ENCODE results near the gene ARHGEF28.

- no peak for TF ChIP-seq CTCF (IDR thresholded peaks at IDR 0.05; ENCODE audit: poor library complexity)
- TF ChIP-seq EZH2phosphoT487 (IDR thresholded peaks at IDR 0.05; ENCODE audit: low read depth, severe bottlenecking, unreplicated experiment), result no peak
- no peak for TF ChIP-seq EZH2 (IDR thresholded peaks at IDR 0.05; ENCODE audit: borderline replicate concordance)
These were observed 144.4 kb downstream of the ARHGEF28 start for GRCh38 chr5:73770172-73771025.
